ENCODE measurements around the gene PAH.
A peak's percentile ranks its signal among the peaks of the same experiment; 100 is the strongest.
"Not testable (repeated sequence)": the region's sequence is repeated elsewhere in the genome, so short reads cannot be mapped to it uniquely, and the experiment has no call there.

The PAH gene

GRCh38 chr12:102888511-102888910 is 28.5 kb downstream of the PAH start:
- no peak for DNase-seq

GRCh38 chr12:102885043-102885932 is 31.8 kb downstream of the PAH start:
- no peak for DNase-seq

- peak; percentile 70 for DNase-seq
These were observed 33.7 kb downstream of the PAH start for GRCh38 chr12:102883204-102883799.

GRCh38 chr12:102880783-102881182 is 36.3 kb downstream of the PAH start:
- DNase-seq: no peak

- DNase-seq: peak; percentile 96
These were observed 37.8 kb downstream of the PAH start for GRCh38 chr12:102879144-102879763.

GRCh38 chr12:102876883-102877282 is 40.2 kb downstream of the PAH start:
- no peak for DNase-seq

GRCh38 chr12:102874819-102875218 is 42.2 kb downstream of the PAH start:
- no peak for DNase-seq

- DNase-seq: no peak
These were observed 44.0 kb downstream of the PAH start for GRCh38 chr12:102873077-102873476.

GRCh38 chr12:102871014-102871413 is 46.0 kb downstream of the PAH start:
- peak; percentile 70 for DNase-seq

GRCh38 chr12:102869571-102869970 is 47.5 kb downstream of the PAH start:
- DNase-seq: no peak

- no peak for DNase-seq
These were observed 51.0 kb downstream of the PAH start for GRCh38 chr12:102865821-102866615.

- no peak for DNase-seq
These were observed 54.6 kb downstream of the PAH start for GRCh38 chr12:102862486-102862885.

- no peak for DNase-seq
These were observed 65.8 kb downstream of the PAH start for GRCh38 chr12:102851246-102851645.

- DNase-seq: no peak
These were observed 67.2 kb downstream of the PAH start for GRCh38 chr12:102849722-102850447.

GRCh38 chr12:102848832-102849231 is 68.2 kb downstream of the PAH start:
- no peak for DNase-seq

- DNase-seq: no peak
These were observed 69.9 kb downstream of the PAH start for GRCh38 chr12:102847131-102847530.

- DNase-seq: no peak
These were observed 83.2 kb downstream of the PAH start for GRCh38 chr12:102833687-102834441.

- not testable (repeated sequence) for DNase-seq
These were observed 84.2 kb downstream of the PAH start for GRCh38 chr12:102832826-102833225.

- DNase-seq: no peak
These were observed 92.7 kb downstream of the PAH start for GRCh38 chr12:102824218-102824835.

GRCh38 chr12:102821149-102821548 is 95.9 kb downstream of the PAH start:
- DNase-seq: no peak

- peak; percentile 15 for DNase-seq
These were observed 100.1 kb downstream of the PAH start for GRCh38 chr12:102816816-102817434.

Measured in DMS79 treated with DMSO at 0.1 percent for 48 hours (cell line).